GM12878 (cell line): ENCODE results near the gene CEP19.

Experiments used
- ATF3 ChIP-seq: IDR thresholded peaks from 2 replicates; pipeline ENCODE4 v1.6.1; 2011; ENCODE audit warnings: low read depth, mild to moderate bottlenecking, low read length, moderate library complexity, borderline replicate concordance; ENCODE audit errors: extremely low read depth
- CTCF ChIP-seq, 3 experiments: IDR thresholded peaks in 2 of 3; conservative IDR thresholded peaks in 1 of 3; 2 replicates each; pipeline ENCODE4 v1.5.1; 2011; ENCODE audit warnings: low read depth in 3 of 3, low read length in 3 of 3, mild to moderate bottlenecking in 3 of 3, control low read depth in 2 of 3, moderate library complexity in 2 of 3, inconsistent platforms in 1 of 3, mixed read lengths in 1 of 3; ENCODE audit not compliant: control insufficient read depth in 2 of 3, insufficient read depth in 1 of 3; ENCODE audit errors: extremely low read depth in 1 of 3
- ESRRA ChIP-seq: IDR thresholded peaks from 2 replicates; pipeline ENCODE4 v1.6.1; 2012; ENCODE audit warnings: mild to moderate bottlenecking, low read length, improper control_type of control experiment
- MTA2 ChIP-seq: fragments of 450-650 bp; IDR thresholded peaks from 2 replicates; pipeline ENCODE4 v1.6.1; 2016; ENCODE audit warnings: low read depth, mild to moderate bottlenecking, moderate library complexity
- POLR2A ChIP-seq: IDR thresholded peaks from 2 replicates; pipeline ENCODE4 v1.6.1; 2011; ENCODE audit warnings: low read depth, mild to moderate bottlenecking, low read length
- RAD51 ChIP-seq: fragments of 450-650 bp; IDR thresholded peaks from 2 replicates; pipeline ENCODE4 v1.6.1; 2016; ENCODE audit warnings: moderate library complexity, mild to moderate bottlenecking, inconsistent platforms
- SMC3 ChIP-seq: IDR thresholded peaks from 2 replicates; pipeline ENCODE4 v1.6.1; 2011; ENCODE audit warnings: low read length, improper control_type of control experiment, borderline replicate concordance
- SUZ12 ChIP-seq: fragments of 200-600 bp; sonication (generic); IDR thresholded peaks from one replicate; pipeline ENCODE4 v1.6.1; 2018; ENCODE audit warnings: antibody characterized with exemption, mild to moderate bottlenecking; ENCODE audit not compliant: unreplicated experiment
- USF2 ChIP-seq: IDR thresholded peaks from 2 replicates; pipeline ENCODE4 v1.6.1; 2011; ENCODE audit warnings: low read depth, low read length, improper control_type of control experiment, borderline replicate concordance
- ZNF24 ChIP-seq: fragments of 450-650 bp; IDR thresholded peaks from 2 replicates; pipeline ENCODE4 v1.6.1; 2017; ENCODE audit warnings: antibody characterized with exemption, mild to moderate bottlenecking
- TF ChIP-seq, protein P1 (sequence below): IDR thresholded peaks from 2 replicates; pipeline ENCODE4 v1.6.1; 2012; ENCODE audit warnings: mild to moderate bottlenecking, low read depth, low read length

DNA sequence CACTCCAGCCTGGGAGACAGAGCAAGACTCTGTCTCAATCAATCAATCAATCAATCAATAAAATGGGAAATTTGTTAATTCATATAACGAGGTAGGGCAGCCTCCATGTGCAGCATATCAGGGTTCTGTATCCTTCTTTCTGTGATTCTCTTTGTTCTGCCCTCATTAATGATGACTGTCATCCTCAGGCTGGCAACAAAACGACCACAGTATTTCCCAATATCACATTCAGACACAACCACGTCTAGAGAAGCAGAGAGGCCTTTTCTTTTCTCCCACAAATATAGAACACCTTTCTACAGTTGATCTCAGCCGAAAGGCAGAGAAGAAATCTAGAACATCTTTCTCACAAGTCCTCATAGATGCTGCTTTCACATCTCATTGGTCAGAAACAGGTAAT, 11.2 kb downstream of the CEP19 start:
- TF ChIP-seq, protein P1, sequence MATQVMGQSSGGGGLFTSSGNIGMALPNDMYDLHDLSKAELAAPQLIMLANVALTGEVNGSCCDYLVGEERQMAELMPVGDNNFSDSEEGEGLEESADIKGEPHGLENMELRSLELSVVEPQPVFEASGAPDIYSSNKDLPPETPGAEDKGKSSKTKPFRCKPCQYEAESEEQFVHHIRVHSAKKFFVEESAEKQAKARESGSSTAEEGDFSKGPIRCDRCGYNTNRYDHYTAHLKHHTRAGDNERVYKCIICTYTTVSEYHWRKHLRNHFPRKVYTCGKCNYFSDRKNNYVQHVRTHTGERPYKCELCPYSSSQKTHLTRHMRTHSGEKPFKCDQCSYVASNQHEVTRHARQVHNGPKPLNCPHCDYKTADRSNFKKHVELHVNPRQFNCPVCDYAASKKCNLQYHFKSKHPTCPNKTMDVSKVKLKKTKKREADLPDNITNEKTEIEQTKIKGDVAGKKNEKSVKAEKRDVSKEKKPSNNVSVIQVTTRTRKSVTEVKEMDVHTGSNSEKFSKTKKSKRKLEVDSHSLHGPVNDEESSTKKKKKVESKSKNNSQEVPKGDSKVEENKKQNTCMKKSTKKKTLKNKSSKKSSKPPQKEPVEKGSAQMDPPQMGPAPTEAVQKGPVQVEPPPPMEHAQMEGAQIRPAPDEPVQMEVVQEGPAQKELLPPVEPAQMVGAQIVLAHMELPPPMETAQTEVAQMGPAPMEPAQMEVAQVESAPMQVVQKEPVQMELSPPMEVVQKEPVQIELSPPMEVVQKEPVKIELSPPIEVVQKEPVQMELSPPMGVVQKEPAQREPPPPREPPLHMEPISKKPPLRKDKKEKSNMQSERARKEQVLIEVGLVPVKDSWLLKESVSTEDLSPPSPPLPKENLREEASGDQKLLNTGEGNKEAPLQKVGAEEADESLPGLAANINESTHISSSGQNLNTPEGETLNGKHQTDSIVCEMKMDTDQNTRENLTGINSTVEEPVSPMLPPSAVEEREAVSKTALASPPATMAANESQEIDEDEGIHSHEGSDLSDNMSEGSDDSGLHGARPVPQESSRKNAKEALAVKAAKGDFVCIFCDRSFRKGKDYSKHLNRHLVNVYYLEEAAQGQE, result no peak
- TF ChIP-seq CTCF (IDR thresholded peaks at IDR 0.05 in 2 of 3, conservative IDR thresholded peaks at IDR 0.05 in 1 of 3; ENCODE audit: control insufficient read depth in 2 of 3, extremely low read depth in 1 of 3, insufficient read depth in 1 of 3, low read depth in 3 of 3, low read length in 3 of 3), result no peak
- no peak for TF ChIP-seq MTA2
- no peak for TF ChIP-seq ATF3
- TF ChIP-seq RAD51, result no peak
- no peak for TF ChIP-seq SMC3
- no peak for TF ChIP-seq POLR2A
- TF ChIP-seq ESRRA, result no peak
- TF ChIP-seq SUZ12, result no peak
- no peak for TF ChIP-seq USF2
- TF ChIP-seq ZNF24, result no peak
